RKO (cell line): Measurements from ENCODE around the gene PRM3.

Source experiments
- DNase-seq: peaks from one replicate; pipeline ENCODE4 v3.0.0-alpha.2; 2016; ENCODE audit warnings: low spot score

PRM3 gene

DNA sequence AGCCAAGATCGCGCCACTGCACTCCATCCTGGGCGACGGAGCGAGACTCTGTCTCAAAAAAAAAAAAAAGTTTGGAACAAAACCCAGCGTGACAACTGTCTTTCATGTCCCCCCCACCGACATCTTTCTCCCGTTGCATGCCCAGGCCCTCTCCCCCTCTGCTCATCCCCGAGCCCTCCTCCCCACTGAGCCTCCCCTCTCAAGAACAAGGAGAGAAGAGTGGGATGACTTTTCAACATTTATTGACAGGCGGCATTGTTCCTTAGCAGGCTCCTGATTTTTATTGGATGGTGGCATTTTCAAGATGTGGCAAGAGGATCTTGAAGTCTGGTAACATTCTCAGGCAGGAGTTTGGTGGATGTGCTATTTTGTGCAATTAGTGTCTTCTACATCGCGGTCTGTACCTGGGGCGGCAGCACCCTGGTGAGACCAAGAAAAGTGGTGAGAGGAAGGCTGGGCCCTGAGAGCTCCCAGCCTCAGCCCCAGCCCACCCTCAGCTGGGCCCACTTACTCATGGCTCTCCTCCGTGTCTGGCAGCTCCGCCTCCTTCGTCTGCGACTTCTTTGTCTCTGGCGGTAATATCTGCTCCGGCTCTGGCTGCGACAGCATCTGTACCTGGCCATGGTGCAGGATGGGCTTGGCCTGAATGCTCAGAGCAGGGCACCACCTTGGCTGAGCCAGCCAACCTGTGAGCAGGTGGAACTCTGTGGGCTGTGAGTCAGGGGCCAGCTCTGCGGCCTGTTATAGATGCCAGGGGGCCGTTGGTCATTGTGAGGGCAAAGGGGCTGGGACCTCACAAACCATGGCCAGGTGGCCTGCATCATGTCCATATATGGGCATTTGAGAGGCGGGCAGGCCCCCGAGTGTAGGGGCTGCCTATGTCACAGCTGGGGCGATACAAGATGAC lies 7.4 kb upstream of the PRM3 start, which contains the start of gene PRM1:
Gene PRM1, minus strand, starts transcription at position 715 of the 907 bp plus-strand sequence. Its CDS starts 92 bp downstream, at position 623.
- DNase-seq: no peak

DNA sequence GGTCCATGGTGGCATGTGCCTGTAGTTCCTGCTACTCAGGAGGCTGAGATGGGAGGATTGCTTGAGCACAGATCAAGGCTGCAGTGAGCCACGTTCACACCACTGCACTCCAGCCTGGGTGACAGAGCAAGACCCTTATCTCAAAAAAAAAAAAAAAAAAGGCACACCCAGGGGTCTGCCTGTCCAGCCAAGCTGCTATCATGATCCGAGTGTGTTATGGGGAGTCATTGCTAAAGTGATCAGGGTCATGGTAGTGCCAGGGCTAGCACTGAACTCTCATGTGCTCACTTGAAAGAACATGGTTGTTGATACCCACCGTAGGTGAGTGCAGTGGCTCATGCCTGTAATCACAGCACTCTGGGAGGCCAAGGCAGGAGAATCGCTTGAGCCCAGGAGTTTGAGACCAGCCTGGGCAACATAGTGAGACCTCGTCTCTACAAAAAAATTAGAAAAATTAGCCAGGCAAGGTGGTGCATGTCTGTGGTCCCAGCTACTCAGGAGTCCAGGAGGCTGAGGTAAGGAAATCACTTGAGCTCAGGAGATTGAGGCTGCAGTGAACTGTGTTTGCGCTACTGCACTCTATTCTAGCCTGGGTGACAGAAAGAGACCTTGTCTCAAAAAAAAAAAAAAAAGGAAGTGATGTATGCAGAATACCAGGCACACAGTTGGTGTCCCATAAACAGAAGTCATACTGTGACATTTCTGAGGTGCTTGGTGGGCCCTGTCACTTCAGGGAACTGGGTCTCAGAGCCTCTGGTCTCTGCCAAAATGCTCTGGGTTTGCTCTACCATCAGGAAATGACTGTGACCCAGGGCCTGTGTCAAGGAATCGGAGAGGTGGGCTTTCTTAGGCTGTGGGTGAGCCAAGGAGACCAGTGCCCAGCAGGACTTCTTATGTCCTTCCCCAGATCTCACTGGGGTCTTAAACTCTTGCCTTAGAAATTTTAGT lies 5.5 kb upstream of the PRM3 start:
- no peak for DNase-seq

DNA sequence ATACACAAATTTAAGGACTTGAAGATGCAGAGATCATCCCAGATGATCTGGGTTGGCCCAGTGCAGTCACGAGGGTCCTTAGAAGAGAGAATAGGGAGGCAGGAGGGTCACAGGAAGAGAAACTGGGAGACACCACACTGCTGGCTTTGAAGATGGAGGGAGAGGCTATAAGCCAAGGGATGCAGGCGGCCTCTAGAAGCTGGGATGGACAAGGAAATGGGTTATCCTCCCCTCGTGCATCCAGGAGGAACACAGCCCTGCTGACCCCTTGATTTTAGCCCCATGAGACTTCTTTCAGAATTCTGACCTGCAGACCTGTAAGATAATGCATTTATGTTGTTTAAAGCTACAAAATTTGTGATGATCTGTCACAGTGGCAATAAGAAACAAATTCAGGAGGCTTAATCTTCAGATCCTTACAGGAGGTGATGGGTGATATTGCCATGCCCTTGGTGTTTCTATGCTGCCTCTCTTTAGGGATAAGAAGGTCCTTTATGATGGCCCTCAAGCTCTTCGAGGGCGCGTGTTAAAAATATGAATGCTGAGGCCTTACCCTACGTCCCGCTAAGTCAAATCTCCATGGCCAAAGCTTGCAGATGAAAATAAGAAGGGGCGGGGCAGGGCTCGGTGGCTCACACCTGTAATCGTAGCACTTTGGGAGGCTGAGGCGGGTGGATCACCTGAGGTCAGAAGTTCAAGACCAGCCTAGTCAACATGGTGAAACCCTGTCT lies 4.3 kb upstream of the PRM3 start:
- DNase-seq: no peak

DNA sequence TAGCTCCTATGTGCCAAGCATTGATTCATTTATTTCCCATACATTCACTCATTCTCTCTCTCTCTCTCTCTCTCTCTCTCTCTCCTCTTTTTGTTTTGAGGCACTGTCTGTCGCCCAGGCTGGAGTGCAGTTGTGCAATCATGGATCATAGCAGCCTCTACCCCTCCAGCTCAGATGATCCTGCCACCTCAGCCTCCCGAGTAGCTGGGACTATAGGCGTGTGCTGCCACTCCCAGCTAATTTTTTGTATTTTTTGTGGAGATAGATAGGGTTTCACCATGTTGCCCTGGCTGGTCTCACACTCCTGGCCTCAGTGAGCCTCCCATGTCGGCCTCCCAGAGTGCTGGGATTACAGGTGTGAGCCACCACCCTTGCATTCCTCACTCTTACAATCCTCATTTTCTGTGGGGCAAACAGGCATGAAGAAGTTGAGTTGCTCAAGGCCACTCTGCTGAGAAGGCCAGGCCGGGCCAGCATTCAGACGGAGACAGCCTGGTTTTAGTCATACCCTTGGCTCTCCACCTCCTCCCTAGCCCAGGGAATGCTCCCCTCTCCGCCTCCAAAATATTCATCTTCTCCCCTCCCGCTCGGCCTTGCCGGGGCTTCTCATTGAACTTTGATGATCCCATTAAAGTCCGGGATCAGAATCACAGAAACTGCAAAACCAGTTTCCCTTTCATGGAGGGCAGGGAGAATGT lies 3.6 kb upstream of the PRM3 start:
- DNase-seq: no peak

DNA sequence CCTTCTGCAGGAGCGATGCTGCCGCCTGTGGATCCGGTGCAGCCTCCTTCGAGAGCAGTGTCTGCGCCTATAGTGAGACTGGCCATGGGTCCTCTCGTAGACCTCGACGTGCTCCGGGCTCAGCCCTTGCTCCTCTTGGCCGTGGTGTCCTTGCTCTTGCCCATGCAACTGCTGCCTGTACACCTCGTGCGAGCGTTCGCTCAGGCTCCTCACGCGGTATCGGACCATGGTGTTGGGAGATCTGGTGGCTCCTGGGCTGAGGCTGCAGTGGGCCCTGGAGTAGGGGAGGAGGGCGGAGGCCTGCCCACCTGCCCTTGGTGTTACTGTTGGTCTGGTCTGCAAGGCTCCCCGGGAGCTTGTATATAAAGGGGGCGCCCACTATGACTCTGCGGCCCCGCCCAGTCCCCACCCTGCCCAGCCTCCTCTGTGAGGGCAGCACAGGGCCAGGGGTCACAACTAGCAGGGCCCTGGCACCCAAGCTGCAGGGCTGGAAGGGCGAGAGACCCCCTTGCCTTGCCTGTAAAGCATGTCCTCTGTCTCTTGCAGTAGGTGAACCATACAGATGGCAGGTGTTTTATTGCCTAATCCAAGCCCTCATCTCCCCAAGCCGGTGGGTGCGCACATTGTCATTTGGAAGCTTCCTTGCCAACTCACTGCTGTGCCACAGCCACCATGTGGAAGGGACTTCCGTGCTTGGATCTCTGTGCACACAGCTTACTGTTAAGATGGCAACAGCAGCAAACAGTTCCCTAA lies 2.9 kb upstream of the PRM3 start, which contains the start of gene PRM2:
Gene PRM2, minus strand, starts transcription at position 338 of the 753 bp plus-strand sequence. Its CDS starts 110 bp downstream, at position 228.
- DNase-seq: no peak

DNA sequence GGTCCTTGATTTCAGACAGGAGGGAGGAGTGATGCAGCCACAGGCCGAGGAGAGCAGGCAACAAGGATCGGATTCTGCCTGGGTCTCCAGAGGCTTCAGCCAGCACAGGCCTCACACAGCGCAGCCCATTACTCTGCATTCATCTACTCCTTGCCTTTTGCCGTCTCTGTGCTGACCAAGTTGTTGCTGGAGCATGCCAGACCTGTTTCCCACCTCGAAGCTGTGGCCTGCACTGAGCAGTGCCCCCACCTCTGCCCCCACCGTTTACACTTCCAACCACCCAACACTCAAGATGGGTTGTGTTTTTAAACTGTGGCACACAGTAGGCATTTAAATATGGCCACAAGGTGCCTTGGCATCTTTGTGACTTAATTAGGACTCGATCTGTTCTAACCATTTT lies 1.5 kb upstream of the PRM3 start:
- DNase-seq: no peak

DNA sequence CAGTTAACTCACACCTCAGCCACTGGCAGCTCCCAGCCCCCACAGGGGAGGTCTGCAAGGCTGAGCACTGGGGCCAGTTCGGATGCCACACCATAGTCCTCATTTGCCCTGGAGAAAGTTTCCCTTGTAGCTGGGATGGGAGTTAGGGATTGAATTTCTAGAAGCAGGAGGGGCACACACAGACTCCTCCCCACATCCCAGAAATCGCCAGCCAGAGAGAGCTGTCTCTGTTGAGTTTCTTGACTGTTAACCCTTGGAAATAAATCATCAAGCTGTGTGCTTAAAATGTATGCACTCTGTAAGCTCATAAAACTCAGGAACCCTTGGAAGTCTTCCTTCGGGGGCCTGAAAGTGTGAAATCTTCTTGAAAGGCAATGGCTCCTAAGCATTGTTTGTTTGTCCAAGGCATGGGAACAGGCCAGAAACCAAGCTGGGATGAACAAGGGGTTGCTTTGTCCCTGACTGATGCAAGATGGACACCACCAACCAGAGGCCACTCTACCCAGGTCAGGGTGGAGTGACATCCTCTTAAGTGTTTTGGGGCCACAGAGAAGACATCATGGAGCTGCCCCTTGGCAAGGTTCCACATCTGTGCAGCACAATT lies 394 bp upstream of the PRM3 start:
- no peak for DNase-seq

DNA sequence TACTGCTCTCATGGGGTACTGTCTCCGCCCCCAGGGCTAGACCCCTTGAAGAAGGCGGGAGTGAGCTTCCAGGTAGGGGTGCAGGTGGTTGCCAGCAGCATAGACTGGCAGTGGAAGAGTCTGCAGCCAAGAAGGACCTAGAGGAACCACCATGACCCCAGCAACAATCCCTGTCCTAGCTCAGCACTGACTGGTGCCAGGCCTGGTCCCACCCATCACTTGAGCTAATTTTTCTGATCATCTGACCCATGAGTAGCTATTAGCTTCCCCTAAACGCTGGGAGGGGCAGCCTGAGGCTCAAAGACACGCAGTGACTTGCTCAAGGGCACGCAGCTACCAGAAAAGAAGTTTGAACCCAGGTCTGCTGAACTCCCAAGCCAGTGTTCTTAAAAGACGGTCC lies 945 bp downstream of the PRM3 start:
- no peak for DNase-seq

DNA sequence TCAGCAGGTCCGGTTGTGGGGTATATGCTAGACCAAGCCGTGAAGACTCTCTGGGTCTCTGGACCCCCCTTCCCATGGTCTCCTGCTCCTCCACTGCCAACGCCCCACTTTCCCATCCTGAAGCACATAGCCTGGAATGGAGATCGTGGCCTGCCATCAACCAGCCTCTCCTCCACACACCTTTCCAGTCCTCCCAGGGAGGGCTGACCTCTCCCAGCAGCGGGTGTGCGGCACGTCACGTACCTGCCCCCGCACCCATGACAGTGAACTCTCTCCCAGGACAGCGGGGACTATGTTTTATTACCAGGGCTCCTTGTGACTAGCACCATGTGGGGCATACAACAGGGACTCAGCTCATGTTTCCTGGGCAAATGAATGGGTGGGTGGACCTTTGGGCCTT lies 1.8 kb downstream of the PRM3 start:
- no peak for DNase-seq

DNA sequence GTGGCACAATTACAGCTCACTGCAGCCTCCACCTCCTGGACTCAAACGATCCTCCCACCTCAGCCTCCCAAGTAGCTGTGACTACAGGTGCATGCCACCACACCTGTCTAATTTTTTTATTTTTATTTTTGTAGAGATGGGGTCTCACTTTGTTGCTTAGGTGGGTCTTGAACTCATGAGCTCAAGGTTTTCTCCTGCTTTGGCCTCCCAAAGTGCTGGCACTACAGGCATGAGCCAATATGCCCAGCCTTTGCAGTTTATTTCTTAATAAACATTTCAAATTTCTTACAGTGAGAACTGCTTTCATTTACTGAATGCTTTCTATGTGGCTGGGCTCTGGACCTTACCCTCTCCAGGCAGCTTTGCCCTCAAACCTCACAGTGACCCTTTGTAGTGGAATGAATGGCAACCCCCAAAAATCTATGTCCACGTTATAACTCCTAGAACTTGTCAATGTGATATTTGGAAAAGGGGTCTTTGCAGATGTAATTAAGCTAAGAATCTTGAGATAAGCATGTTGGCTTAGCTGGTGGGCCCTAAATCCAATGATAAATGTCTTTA lies 2.7 kb downstream of the PRM3 start:
- no peak for DNase-seq

DNA sequence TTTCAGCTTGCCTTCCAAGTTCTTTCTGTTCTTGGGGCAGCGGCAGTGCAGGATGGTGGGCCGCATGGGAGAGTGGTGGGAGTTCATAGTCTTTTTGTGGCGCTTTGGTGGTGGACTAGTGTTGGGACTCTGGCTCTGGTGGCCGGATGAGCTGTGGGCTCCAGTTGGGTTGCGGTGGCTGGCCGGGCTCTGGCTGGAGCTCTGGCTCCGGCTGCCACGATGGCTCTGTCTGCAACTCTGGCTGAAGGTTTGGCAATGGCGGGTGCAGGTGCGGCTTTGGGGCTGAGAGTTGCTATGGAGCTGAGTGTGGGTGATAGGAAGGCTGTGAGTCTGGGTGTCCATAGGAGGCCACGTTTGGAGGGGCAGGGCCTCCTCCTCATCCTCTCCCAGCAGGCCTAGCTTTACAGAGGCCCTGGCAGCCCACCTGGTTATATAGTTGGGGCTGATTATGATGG lies 4.5 kb downstream of the PRM3 start, which contains the start of gene TNP2:
Gene TNP2, minus strand, starts transcription at position 405 of the 455 bp plus-strand sequence. Its CDS starts 63 bp downstream, at position 342.
- no peak for DNase-seq

DNA sequence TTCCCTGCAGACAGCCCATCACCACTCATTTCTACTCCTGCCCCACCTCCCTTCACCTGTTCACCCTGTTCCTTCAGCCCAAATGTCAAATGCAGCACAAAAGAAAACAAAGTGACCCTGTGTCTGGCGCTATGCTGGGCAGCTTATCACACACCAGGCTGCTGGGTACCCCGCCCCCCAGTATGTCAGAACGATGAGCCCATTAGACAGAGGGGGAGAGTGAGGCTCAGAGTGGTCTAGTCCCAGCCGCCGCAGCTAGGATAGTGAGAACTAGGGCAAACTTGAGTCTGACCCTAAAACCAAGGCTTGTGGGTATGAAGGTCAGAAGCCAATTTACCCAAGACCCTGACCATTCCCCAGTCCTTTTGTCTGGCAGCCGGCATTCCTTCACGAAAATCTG lies 8.3 kb downstream of the PRM3 start:
- DNase-seq: no peak

DNA sequence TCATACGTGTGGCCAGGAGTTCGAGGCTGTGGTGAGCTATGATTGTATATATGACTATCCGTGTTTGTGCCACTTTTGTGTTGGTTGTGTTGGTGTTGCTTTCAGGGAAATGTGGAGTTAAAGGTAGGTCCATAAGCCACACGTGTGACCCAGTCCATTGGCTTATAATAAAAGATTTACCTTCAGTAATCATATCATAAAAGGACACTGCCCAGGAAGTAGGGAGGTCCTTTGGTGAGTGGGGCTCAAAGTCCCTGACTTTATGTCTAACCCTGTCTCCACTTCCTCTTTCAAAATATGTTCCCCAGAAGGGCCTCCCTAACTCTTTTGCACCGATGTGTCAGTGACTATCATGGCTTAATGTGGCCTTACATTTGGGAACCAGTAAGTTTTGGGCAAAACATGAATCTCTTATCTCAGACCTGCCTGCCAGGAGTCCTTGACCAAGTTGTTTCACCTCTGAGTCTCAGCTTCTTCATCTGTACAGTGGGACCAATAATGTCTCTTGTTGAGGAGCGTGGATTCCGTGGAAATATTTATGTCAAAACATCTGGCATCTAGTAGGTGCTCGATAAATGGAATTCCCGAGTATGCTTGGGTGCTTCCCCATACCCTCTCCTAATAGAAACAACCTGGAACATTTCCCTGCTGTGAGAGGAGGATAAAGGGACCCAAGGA lies 9.1 kb downstream of the PRM3 start:
- no peak for DNase-seq

DNA sequence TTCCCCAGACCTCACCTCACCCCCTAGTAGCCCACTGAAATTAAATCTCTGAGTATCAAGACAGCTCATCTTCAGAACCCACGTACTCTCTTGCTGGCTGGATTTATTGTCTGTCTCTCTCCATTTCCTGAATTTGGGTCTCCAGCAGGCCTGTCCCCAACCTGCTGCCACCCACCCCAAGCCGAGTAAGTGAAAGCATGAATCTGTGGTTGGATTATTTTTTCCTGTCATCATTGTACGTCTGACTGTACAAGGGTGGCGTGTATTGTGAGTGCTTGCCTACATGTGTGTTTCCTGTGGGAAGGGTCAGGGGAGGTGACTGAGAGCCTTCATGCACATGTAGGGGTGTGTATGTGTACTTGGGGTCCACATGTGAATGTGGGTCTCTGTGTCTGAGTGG lies 9.7 kb downstream of the PRM3 start:
- no peak for DNase-seq

DNA sequence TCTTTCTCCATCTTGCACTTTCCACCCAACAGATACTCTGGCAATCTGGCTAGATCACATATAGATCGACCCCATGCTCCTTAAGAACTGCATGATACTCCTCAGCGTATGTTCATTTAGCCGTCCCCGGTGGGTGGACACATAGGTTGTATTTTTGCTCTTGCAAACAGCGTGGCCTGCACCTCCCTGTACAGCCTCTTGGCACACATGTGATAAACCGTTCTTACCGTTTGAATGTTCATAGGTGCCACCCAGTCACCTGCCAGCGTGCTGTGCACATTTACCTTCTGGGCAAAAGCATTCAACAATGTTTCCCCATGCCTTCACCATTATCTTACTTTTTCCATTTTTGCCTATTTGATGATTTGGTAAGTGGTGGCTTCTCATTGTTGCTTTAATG lies 10.5 kb downstream of the PRM3 start:
- DNase-seq: no peak

DNA sequence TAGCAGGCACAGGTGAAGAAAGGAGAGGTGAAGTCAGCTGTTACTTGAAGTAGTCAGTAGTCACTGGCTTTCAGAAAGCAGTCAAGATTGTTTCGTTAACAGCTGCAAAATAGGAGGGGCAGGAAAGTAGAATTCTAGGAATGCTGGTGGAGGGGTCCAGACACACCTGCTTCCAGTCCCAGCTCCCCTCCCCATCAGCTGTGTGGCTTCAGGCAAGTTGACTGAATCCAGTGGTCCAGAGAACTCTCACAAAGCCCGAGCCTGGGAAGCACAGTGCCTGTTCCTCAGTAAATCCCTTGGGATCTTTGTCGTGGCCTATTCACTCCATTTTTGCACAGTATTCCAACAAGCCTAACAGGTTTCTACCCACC lies 12.8 kb downstream of the PRM3 start:
- no peak for DNase-seq

DNA sequence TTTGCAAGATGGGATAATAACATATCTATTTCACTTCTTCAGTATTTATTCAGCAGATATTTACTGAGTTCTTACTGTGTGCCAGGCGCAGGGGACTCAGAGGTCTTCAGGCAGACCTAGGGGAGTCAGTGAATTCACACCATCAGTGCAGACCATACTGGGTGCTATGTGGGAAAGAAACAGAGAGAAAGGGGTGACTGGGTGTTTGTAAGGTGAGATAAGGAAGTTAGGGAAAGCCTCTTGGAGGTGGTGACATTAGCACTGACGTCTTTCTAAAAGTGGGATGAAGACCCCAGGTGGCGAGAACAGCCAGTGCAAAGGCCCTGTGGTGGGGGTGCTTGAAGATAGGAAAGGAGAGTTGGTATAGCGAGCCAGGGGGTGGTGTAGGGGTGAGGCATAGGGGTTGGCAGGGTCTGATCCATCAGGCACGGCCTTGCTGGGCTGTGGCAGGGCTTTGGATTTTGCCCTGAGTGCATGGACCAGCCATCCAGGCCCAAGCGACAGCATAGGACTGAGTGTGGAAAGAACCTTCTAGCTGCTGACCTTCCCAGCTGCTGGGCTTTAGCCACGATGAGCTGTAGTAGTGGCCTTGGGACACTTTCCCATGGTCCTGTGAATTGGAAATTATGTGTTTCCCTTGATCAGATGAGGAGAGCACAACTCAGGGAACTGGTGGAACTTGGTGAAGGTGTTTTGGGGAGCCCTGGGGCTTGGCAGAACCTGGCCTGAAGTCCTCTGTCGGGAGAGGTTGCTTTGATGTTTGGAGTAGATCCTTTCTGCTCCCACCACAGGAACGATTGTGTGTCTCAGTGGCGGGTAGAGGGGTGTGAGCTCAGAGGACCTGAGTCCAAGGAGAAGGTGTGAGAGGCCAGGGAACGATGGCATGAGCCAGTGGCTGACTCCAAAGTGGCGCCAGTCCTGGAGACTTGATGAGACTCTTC lies 13.5 kb downstream of the PRM3 start:
- DNase-seq: no peak
